Smooth muscle cell (in vitro differentiated cells): ENCODE data around the gene KRTAP10-11. TPM values are rescaled to one million over a fixed set of nuclear protein-coding genes. Genes with fewer than 3 reads are reported as not detected.
"Not testable (repeated sequence)": the region's sequence is repeated elsewhere in the genome, so short reads cannot be mapped to it uniquely, and the experiment has no call there.

ENCODE experiments used
- DNase-seq: peaks from one replicate; lab custom pipeline; 2025; ENCODE audit not compliant: unreplicated experiment; lab: John Stamatoyannopoulos, UW
- H2AFZ ChIP-seq: fragments of 200-600 bp; sonication (generic); 2 replicates; pipeline ENCODE4 v1.6.0; 2016; ENCODE audit warnings: antibody characterized with exemption, low read depth, mild to moderate bottlenecking
- H3F3A ChIP-seq: fragments of 200-600 bp; sonication (generic); 2 replicates; pipeline ENCODE4 v1.6.0; 2017; ENCODE audit warnings: antibody characterized with exemption, low read depth
- H3K27ac ChIP-seq: fragments of 200-600 bp; sonication (generic); 2 replicates; pipeline ENCODE4 v1.5.1; 2016; ENCODE audit warnings: low read depth, mild to moderate bottlenecking
- H3K27me3 ChIP-seq: fragments of 200-600 bp; sonication (generic); 2 replicates; pipeline ENCODE4 v1.6.1; 2016; ENCODE audit warnings: low read depth, mild to moderate bottlenecking
- H3K36me3 ChIP-seq: fragments of 200-600 bp; sonication (generic); 2 replicates; pipeline ENCODE4 v1.5.1; 2016; ENCODE audit warnings: low read depth
- H3K4me1 ChIP-seq: fragments of 200-600 bp; sonication (generic); 2 replicates; pipeline ENCODE4 v1.5.1; 2016; ENCODE audit warnings: low read depth
- H3K4me2 ChIP-seq: fragments of 200-600 bp; sonication (generic); 2 replicates; pipeline ENCODE4 v1.6.0; 2016; ENCODE audit warnings: mild to moderate bottlenecking
- H3K4me3 ChIP-seq: fragments of 200-600 bp; sonication (generic); 2 replicates; pipeline ENCODE4 v1.5.1; 2016; ENCODE audit warnings: mild to moderate bottlenecking
- H3K79me2 ChIP-seq: fragments of 200-600 bp; sonication (generic); 2 replicates; pipeline ENCODE4 v1.6.0; 2016; ENCODE audit warnings: low read depth, mild to moderate bottlenecking
- H3K9ac ChIP-seq: fragments of 200-600 bp; sonication (generic); 2 replicates; pipeline ENCODE4 v1.6.0; 2016; ENCODE audit warnings: low read depth
- H3K9me3 ChIP-seq: fragments of 200-600 bp; sonication (generic); replicated peaks from 2 replicates; pipeline ENCODE4 v1.5.1; 2016; ENCODE audit warnings: low read depth
- H4K20me1 ChIP-seq: fragments of 200-600 bp; sonication (generic); 2 replicates; pipeline ENCODE4 v1.6.0; 2016; ENCODE audit warnings: low read depth
- WGBS: methylation state at CpG from one replicate; pipeline ENCODE4 v1.1.7; 2016; ENCODE audit warnings: low lambda C conversion rate; 5-methylcytosine and 5-hydroxymethylcytosine counted together
- polyA plus RNA-seq: library from polyadenylated mRNA; unstranded; fragments of >200 nt; fragmentation: Nextera tagmentation; extraction: Ambion mirVana; gene quantifications from 2 replicates; pipeline ENCODE4 v1.2.1, GENCODE V29; 2016
- total RNA-seq: library from RNA; depleted of rRNA; stranded (reverse); fragments of >200 nt; gene quantifications from 2 replicates; pipeline ENCODE4 v1.2.3, GENCODE V29; 2014
- TF ChIP-seq, protein P1 (sequence below): fragments of 200-600 bp; sonication (generic); IDR thresholded peaks from 2 replicates; pipeline ENCODE4 v1.5.1; 2017; ENCODE audit warnings: borderline replicate concordance, mild to moderate bottlenecking, antibody characterized with exemption; ENCODE audit not compliant: insufficient read depth, poor library complexity, severe bottlenecking

Gene KRTAP10-11
- total and polyA plus RNA-seq, 2 experiments from 2014 or later = not detected

DNA sequence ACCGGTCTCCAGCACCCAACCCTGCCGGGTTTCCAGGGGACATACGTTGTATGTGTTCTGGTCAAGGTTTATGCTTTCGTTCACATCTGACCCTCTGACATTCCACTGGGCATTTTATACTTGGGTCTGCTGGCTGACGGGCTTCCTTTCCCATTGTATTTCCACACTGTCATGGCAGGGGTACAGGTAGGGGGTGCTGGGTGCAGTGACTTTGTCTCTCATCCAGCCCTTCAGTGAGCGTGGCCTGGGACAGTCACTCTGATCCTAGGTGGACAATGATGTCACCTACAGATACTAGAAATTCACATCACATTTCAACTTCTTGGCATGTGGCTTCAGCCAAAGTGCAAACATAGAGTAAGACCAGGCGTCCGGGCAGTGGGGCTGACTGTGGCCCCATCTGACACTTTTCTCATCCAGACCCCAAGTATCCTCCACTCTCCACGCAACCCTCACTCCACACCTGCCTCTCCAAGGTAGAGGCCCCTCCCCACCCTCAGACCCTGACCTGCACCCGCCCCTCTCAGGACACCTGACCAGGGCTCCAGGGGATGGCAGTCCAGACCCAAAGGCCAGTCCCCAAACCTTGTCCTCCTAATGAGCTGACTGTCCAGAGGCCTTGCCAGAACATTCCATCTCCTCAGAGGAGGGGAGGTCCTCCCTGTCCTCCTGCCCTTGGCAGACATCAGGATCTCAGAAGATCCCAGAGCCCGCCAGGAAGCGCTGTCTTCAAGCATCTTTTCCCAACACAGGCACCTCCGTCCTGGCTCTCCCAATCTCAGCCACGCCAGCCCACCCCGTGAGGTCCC is 9.8 kb upstream of the KRTAP10-11 start:
- Histone ChIP-seq H3K4me3 (no peak overlapping the region), H3K4me2 (no peak overlapping the region), H2AFZ (no peak overlapping the region), H3K9me3 (no peaks in the 10 kb centered on the region), H3K4me1 (no peaks in the 10 kb centered on the region), H3K27me3 (no peaks in the 10 kb centered on the region), H4K20me1 (no peaks in the 10 kb centered on the region), H3F3A (no peaks in the 10 kb centered on the region), H3K79me2 (no peaks in the 10 kb centered on the region), H3K9ac (no peak overlapping the region), H3K27ac (no peak overlapping the region), H3K36me3 (no peaks in the 10 kb centered on the region)
- TF ChIP-seq, protein P1, sequence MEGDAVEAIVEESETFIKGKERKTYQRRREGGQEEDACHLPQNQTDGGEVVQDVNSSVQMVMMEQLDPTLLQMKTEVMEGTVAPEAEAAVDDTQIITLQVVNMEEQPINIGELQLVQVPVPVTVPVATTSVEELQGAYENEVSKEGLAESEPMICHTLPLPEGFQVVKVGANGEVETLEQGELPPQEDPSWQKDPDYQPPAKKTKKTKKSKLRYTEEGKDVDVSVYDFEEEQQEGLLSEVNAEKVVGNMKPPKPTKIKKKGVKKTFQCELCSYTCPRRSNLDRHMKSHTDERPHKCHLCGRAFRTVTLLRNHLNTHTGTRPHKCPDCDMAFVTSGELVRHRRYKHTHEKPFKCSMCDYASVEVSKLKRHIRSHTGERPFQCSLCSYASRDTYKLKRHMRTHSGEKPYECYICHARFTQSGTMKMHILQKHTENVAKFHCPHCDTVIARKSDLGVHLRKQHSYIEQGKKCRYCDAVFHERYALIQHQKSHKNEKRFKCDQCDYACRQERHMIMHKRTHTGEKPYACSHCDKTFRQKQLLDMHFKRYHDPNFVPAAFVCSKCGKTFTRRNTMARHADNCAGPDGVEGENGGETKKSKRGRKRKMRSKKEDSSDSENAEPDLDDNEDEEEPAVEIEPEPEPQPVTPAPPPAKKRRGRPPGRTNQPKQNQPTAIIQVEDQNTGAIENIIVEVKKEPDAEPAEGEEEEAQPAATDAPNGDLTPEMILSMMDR = no peak
- 88% methylated on average over 15 of the region's 15 CpGs for WGBS
- DNase-seq = no peak

- Histone ChIP-seq H4K20me1 (no peaks in the 10 kb centered on the region), H3K36me3 (no peaks in the 10 kb centered on the region), H3K4me2 (no peak within 1 kb of the TSS), H3K27me3 (no peaks in the 10 kb centered on the region), H3K79me2 (no peaks in the 10 kb centered on the region), H3K9me3 (no peaks in the 10 kb centered on the region), H3K4me1 (no peaks in the 10 kb centered on the region), H3F3A (no peaks in the 10 kb centered on the region), H3K27ac (no peak within 1 kb of the TSS), H3K9ac (no peak within 1 kb of the TSS), H3K4me3 (no peak within 1 kb of the TSS), H2AFZ (no peak within 1 kb of the TSS)
- TF ChIP-seq, protein P1 = no peak
- WGBS = 80% methylated on average over 20 of the region's 21 CpGs
- no peak for DNase-seq
Measured at GRCh38 chr21:44637018-44637850, 9.0 kb upstream of the KRTAP10-11 start, which contains the start of gene KRTAP10-10. Gene KRTAP10-10, plus strand, starts transcription at chr21:44637356. Its CDS starts 62 bp downstream, at chr21:44637418.

- not testable (repeated sequence) for H3K79me2 ChIP-seq, H3K9me3 ChIP-seq, H3K4me1 ChIP-seq, H3K4me2 ChIP-seq, H3K27me3 ChIP-seq, H3K36me3 ChIP-seq, H3K27ac ChIP-seq, H3F3A ChIP-seq, H3K9ac ChIP-seq, DNase-seq, H4K20me1 ChIP-seq, H3K4me3 ChIP-seq, H2AFZ ChIP-seq
- 91% methylated on average over 12 of the region's 12 CpGs for WGBS
Measured at GRCh38 chr21:44637851-44638348, 8.3 kb upstream of the KRTAP10-11 start.

DNA sequence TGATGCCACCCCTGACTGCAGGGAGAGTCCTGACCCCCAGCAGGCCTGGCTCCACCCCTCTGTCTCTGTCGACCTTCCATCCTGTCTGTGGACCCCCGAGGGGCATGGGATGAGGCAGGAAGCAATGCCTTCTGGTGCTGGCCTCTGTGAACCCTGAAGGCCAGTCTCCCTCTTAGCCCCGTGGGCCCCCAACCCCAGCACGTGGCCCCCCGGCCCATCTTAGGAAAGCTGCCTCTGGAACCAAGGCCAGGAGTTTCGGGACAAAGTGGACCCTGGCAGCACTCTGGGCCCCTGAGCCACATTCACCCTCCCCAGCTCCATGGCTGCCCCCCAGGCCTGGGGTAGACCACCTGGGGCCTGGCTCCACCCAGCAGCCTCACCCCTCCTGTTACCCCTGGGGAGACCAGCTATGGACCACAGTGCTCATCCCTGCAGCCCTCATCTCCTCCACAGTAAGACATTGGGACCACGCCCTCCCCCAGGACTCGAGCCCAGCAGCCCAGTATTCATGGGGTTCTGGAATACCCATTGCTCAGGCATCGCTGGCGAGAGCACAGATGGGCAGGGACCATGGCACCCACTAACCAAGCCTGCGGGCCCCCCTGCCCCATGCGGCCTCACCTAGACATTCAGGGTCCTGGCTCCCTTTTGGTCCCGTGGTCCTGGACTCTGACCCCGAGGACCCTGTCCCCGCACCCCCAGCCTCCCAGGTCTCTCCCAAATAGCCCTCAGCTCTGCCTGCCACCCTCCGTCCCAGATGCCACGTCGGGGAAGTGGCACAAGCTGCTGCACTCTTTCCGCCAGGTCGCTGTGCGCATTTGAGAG is 7.5 kb upstream of the KRTAP10-11 start:
- not testable (repeated sequence) for H3K9me3 ChIP-seq, H3K4me2 ChIP-seq, H4K20me1 ChIP-seq, H3K27ac ChIP-seq, H3F3A ChIP-seq, H2AFZ ChIP-seq, H3K4me3 ChIP-seq, DNase-seq, H3K9ac ChIP-seq, H3K36me3 ChIP-seq, H3K79me2 ChIP-seq, H3K4me1 ChIP-seq, H3K27me3 ChIP-seq
- 96% methylated on average over 18 of the region's 21 CpGs for WGBS
